Loucy (cell line): ENCODE results near the gene MYO18B.

Experiments used
- H2AFZ ChIP-seq: fragments of 200-600 bp; sonication (generic); 2 replicates; pipeline ENCODE4 v1.6.0; 2016; ENCODE audit warnings: antibody characterized with exemption, mild to moderate bottlenecking, low read length, moderate library complexity
- H3F3A ChIP-seq: fragments of 200-600 bp; 2 replicates; pipeline ENCODE4 v1.6.0; 2016; ENCODE audit warnings: antibody characterized with exemption, low read depth, mild to moderate bottlenecking
- H3K27me3 ChIP-seq: fragments of 200-600 bp; sonication (generic); 2 replicates; pipeline ENCODE4 v1.6.1; 2014; ENCODE audit warnings: low read length, mild to moderate bottlenecking; ENCODE audit not compliant: insufficient read depth, poor library complexity, severe bottlenecking
- H3K36me3 ChIP-seq: fragments of 200-600 bp; sonication (generic); 2 replicates; pipeline ENCODE4 v1.6.1; 2016; ENCODE audit warnings: low read length; ENCODE audit not compliant: insufficient read depth
- H3K4me1 ChIP-seq: fragments of 200-600 bp; sonication (generic); 2 replicates; pipeline ENCODE4 v1.5.1; 2014; ENCODE audit warnings: low read length, mild to moderate bottlenecking; ENCODE audit not compliant: insufficient read depth, poor library complexity, severe bottlenecking
- H3K4me2 ChIP-seq: fragments of 200-600 bp; sonication (generic); 2 replicates; pipeline ENCODE4 v1.6.0; 2014; ENCODE audit warnings: antibody characterized with exemption, low read length, low read depth, mild to moderate bottlenecking; ENCODE audit not compliant: poor library complexity, severe bottlenecking
- H3K4me3 ChIP-seq: fragments of 200-600 bp; sonication (generic); 2 replicates; pipeline ENCODE4 v1.5.1; 2014; ENCODE audit warnings: low read length, mild to moderate bottlenecking, mixed read lengths; ENCODE audit not compliant: poor library complexity, severe bottlenecking
- H3K79me2 ChIP-seq: fragments of 200-600 bp; sonication (generic); 2 replicates; pipeline ENCODE4 v1.6.1; 2014; ENCODE audit warnings: low read length; ENCODE audit not compliant: insufficient read depth
- H3K9ac ChIP-seq: fragments of 200-600 bp; sonication (generic); 2 replicates; pipeline ENCODE4 v1.6.0; 2014; ENCODE audit warnings: mild to moderate bottlenecking, low read depth, low read length, moderate library complexity; ENCODE audit not compliant: poor library complexity, severe bottlenecking
- H3K9me2 ChIP-seq: fragments of 200-600 bp; sonication (generic); replicated peaks from 2 replicates; pipeline ENCODE4 v1.6.1; 2016; ENCODE audit warnings: low read depth, low read length, mixed read lengths
- H3K9me3 ChIP-seq: fragments of 200-600 bp; sonication (generic); 2 replicates; pipeline ENCODE4 v1.6.1; 2014; ENCODE audit warnings: mild to moderate bottlenecking, antibody characterized with exemption, low read length, low read depth; ENCODE audit not compliant: insufficient read depth
- H4K20me1 ChIP-seq: fragments of 200-600 bp; sonication (generic); 2 replicates; pipeline ENCODE4 v1.6.0; 2014; ENCODE audit warnings: antibody characterized with exemption, low read length, mild to moderate bottlenecking; ENCODE audit not compliant: insufficient read depth, poor library complexity, severe bottlenecking
- CTCF ChIP-seq: fragments of 200-600 bp; sonication (generic); conservative IDR thresholded peaks from 2 replicates; pipeline ENCODE4 v1.5.1; 2014; ENCODE audit warnings: mild to moderate bottlenecking, antibody characterized with exemption, low read length
- EZH2phosphoT487 ChIP-seq: fragments of 200-600 bp; IDR thresholded peaks from 2 replicates; pipeline ENCODE4 v1.6.1; 2018; ENCODE audit warnings: antibody characterized with exemption, mild to moderate bottlenecking, moderate library complexity, borderline replicate concordance

MYO18B gene

GRCh38 chr22:25693268-25693565 lies 48.8 kb upstream of the MYO18B start:
- TF ChIP-seq CTCF (no peak), EZH2phosphoT487 (no peak)
- H3K4me3 ChIP-seq: no peak overlapping the region
- no peaks in the 10 kb centered on the region for H3K9me3 ChIP-seq
- no peaks in the 10 kb centered on the region for H3K9me2 ChIP-seq
- no peak overlapping the region for H3K9ac ChIP-seq
- H3K27me3 ChIP-seq: no peaks in the 10 kb centered on the region
- H2AFZ ChIP-seq: no peak overlapping the region
- no peaks in the 10 kb centered on the region for H3K4me1 ChIP-seq
- H3K4me2 ChIP-seq: no peak overlapping the region
- peaks cover 93% of the 10 kb centered on the region for H3K36me3 ChIP-seq
- no peaks in the 10 kb centered on the region for H3K79me2 ChIP-seq
- no peaks in the 10 kb centered on the region for H4K20me1 ChIP-seq
- no peaks in the 10 kb centered on the region for H3F3A ChIP-seq

- H3K9me2 ChIP-seq: no peaks in the 10 kb centered on the region
- H3F3A ChIP-seq: no peaks in the 10 kb centered on the region
- H3K79me2 ChIP-seq: no peaks in the 10 kb centered on the region
- H3K36me3 ChIP-seq: peaks cover 94% of the 10 kb centered on the region
- H3K9ac ChIP-seq: no peak overlapping the region
- H2AFZ ChIP-seq: no peak overlapping the region
- H3K4me3 ChIP-seq: no peak overlapping the region
- H3K4me2 ChIP-seq: no peak overlapping the region
- no peaks in the 10 kb centered on the region for H3K9me3 ChIP-seq
- H4K20me1 ChIP-seq: no peaks in the 10 kb centered on the region
- no peaks in the 10 kb centered on the region for H3K27me3 ChIP-seq
- H3K4me1 ChIP-seq: no peaks in the 10 kb centered on the region
- TF ChIP-seq CTCF: no peak
- no peak for TF ChIP-seq EZH2phosphoT487
These were observed 47.6 kb upstream of the MYO18B start for GRCh38 chr22:25694196-25694907.

- Histone ChIP-seq H4K20me1 (peaks cover 4% of the 10 kb centered on the region), H3K4me2 (no peak overlapping the region), H3K4me3 (no peak overlapping the region), H3K36me3 (peaks cover 87% of the 10 kb centered on the region), H3K9me2 (no peaks in the 10 kb centered on the region), H3F3A (no peaks in the 10 kb centered on the region), H3K9ac (no peak overlapping the region), H3K4me1 (no peaks in the 10 kb centered on the region), H3K27me3 (no peaks in the 10 kb centered on the region), H3K9me3 (no peaks in the 10 kb centered on the region), H3K79me2 (no peaks in the 10 kb centered on the region), H2AFZ (no peak overlapping the region)
- TF ChIP-seq CTCF: no peak
- TF ChIP-seq EZH2phosphoT487: no peak
These were observed 46.8 kb upstream of the MYO18B start for GRCh38 chr22:25695146-25695545.
